Parathyroid adenoma (tissue), 2 donors: ENCODE results near the gene RNU6-8.

Experiments used
- H2AFZ ChIP-seq: fragments of 300-600 bp; sonication (generic); one replicate; pipeline ENCODE4 v1.7.0; 2017; ENCODE audit warnings: antibody characterized with exemption, mild to moderate bottlenecking
- H3K27ac ChIP-seq: fragments of 300-600 bp; sonication (generic); one replicate; pipeline ENCODE4 v1.7.0; 2017
- H3K27me3 ChIP-seq: fragments of 300-600 bp; sonication (generic); one replicate; pipeline ENCODE4 v1.7.0; 2017; ENCODE audit warnings: low read length; ENCODE audit not compliant: control insufficient read depth, insufficient read depth
- H3K36me3 ChIP-seq: fragments of 300-600 bp; sonication (generic); one replicate; pipeline ENCODE4 v1.7.0; 2017; ENCODE audit warnings: low read length; ENCODE audit not compliant: control insufficient read depth, insufficient read depth
- H3K4me1 ChIP-seq: fragments of 300-600 bp; sonication (generic); one replicate; pipeline ENCODE4 v1.7.0; 2017; ENCODE audit warnings: control low read depth
- H3K4me2 ChIP-seq: fragments of 300-600 bp; sonication (generic); one replicate; pipeline ENCODE4 v1.7.0; 2017; ENCODE audit warnings: low read length
- H3K4me3 ChIP-seq: fragments of 300-600 bp; sonication (generic); one replicate; pipeline ENCODE4 v1.7.0; 2017; ENCODE audit warnings: low read depth, low read length
- H3K79me2 ChIP-seq: fragments of 300-600 bp; sonication (generic); one replicate; pipeline ENCODE4 v1.7.0; 2017; ENCODE audit warnings: control low read depth
- H3K9ac ChIP-seq: fragments of 300-600 bp; sonication (generic); one replicate; pipeline ENCODE4 v1.7.0; 2017; ENCODE audit warnings: mild to moderate bottlenecking
- H3K9me3 ChIP-seq: fragments of 300-600 bp; sonication (generic); one replicate; pipeline ENCODE4 v1.7.0; 2017; ENCODE audit warnings: low read length; ENCODE audit not compliant: control insufficient read depth
- CTCF ChIP-seq: fragments of 300-600 bp; sonication (generic); IDR thresholded peaks from one replicate; pipeline ENCODE4 v1.7.0; 2017; ENCODE audit warnings: antibody characterized with exemption, mild to moderate bottlenecking
- donor health status: primary hyperparathyroidism.

RNU6-8 gene

GRCh38 chr14:32169191-32169590, 33.9 kb downstream of the RNU6-8 start:
- no peak for TF ChIP-seq CTCF
- H2AFZ ChIP-seq: no peak overlapping the region
- H3K9ac ChIP-seq: no peak overlapping the region
- H3K4me1 ChIP-seq: peaks cover 3% of the 10 kb centered on the region
- H3K27ac ChIP-seq: no peak overlapping the region
- no peaks in the 10 kb centered on the region for H3K9me3 ChIP-seq
- H3K4me2 ChIP-seq: no peak overlapping the region
- no peak overlapping the region for H3K4me3 ChIP-seq
- H3K36me3 ChIP-seq: no peaks in the 10 kb centered on the region
- no peaks in the 10 kb centered on the region for H3K27me3 ChIP-seq
- no peaks in the 10 kb centered on the region for H3K79me2 ChIP-seq

- Histone ChIP-seq H3K27me3 (no peaks in the 10 kb centered on the region), H3K4me3 (no peak overlapping the region), H3K4me1 (peaks cover 3% of the 10 kb centered on the region), H3K79me2 (no peaks in the 10 kb centered on the region), H2AFZ (no peak overlapping the region), H3K9me3 (no peaks in the 10 kb centered on the region), H3K36me3 (no peaks in the 10 kb centered on the region), H3K4me2 (no peak overlapping the region), H3K9ac (no peak overlapping the region), H3K27ac (no peak overlapping the region)
- TF ChIP-seq CTCF: no peak
These were observed 35.2 kb downstream of the RNU6-8 start for GRCh38 chr14:32167907-32168306.

GRCh38 chr14:32166924-32167323, 36.1 kb downstream of the RNU6-8 start:
- no peaks in the 10 kb centered on the region for H3K27me3 ChIP-seq
- H3K27ac ChIP-seq: no peak overlapping the region
- H3K36me3 ChIP-seq: no peaks in the 10 kb centered on the region
- H3K4me1 ChIP-seq: peaks cover 3% of the 10 kb centered on the region
- H3K4me3 ChIP-seq: no peak overlapping the region
- H3K9ac ChIP-seq: no peak overlapping the region
- TF ChIP-seq CTCF: no peak
- no peak overlapping the region for H3K4me2 ChIP-seq
- H3K9me3 ChIP-seq: no peaks in the 10 kb centered on the region
- no peaks in the 10 kb centered on the region for H3K79me2 ChIP-seq
- no peak overlapping the region for H2AFZ ChIP-seq

GRCh38 chr14:32166029-32166428, 37.0 kb downstream of the RNU6-8 start:
- H3K9me3 ChIP-seq: no peaks in the 10 kb centered on the region
- no peak for TF ChIP-seq CTCF
- H3K4me3 ChIP-seq: no peak overlapping the region
- H3K9ac ChIP-seq: no peak overlapping the region
- no peak overlapping the region for H3K27ac ChIP-seq
- no peaks in the 10 kb centered on the region for H3K4me1 ChIP-seq
- H3K27me3 ChIP-seq: no peaks in the 10 kb centered on the region
- H2AFZ ChIP-seq: no peak overlapping the region
- H3K36me3 ChIP-seq: no peaks in the 10 kb centered on the region
- H3K79me2 ChIP-seq: no peaks in the 10 kb centered on the region
- no peak overlapping the region for H3K4me2 ChIP-seq
